ENCODE results near the gene CLPTM1L.

The CLPTM1L gene

DNA sequence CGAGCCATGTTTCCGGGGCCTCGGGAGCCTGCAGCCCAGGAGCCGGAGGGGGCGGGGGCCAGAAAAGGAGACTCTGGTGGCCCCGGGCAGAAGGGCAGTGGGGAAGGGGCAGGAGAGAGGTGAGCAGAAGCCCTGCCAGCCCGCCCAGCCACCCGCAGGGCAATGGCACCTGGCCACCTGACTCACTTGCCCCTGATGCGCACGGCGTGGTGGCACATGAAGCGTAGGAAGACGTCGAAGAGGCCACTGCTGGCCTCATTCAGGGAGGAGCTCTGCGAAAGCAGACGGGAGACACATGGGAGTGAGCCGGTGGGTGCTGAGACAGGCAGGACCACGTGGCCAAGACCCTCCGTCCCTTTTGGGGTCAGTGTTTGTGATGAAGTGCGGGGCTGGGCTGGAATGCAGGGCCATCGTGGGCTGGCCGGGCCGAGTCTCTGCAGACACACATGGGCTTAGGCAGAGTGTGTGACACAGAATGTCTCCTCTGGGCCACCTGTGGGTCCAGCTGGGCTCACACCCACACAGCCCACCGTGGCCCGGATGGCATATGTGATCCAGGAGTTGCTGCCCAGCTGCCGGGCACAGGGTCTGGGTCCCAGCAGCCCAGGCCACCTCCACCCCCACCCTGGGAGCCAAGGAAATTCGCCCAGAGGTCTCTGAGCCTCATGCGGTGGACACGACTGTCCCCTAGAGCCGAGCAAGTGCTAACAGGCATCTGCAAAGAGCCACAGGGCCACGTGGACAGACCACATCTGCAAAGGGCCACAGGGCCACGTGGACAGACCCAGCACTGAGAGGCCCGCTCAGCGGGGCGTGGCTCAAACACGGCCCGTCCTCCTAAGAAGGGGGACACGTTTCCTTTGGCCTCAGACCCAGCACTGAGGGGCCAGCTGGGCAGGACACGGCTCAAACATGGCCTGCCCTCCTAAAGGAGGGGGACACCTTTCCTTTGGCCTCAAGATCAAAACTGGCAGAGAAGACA lies 73.7 kb downstream of the CLPTM1L start:
- DNase-seq, result no peak

- no peak for DNase-seq
Observed at GRCh38 chr5:1270426-1270825, 74.5 kb downstream of the CLPTM1L start.

DNA sequence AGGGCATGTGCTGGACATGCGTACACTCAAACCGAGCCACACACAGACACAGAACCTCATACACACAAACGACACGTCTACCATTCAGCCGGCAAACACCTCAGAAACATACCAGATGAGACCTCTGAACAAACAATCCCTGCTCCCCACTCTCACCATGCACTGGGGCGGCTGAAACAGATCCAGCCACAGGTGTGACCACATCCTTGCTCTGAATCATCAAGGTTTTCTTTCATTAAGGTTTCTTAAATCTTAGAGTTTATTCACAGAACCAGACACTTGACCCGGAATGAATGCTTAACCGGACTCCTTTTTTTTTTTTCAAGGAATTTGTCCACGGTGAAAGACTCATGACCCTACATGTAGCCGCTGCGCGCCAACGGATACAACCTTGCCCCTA lies 76.2 kb downstream of the CLPTM1L start:
- no peak for DNase-seq

DNA sequence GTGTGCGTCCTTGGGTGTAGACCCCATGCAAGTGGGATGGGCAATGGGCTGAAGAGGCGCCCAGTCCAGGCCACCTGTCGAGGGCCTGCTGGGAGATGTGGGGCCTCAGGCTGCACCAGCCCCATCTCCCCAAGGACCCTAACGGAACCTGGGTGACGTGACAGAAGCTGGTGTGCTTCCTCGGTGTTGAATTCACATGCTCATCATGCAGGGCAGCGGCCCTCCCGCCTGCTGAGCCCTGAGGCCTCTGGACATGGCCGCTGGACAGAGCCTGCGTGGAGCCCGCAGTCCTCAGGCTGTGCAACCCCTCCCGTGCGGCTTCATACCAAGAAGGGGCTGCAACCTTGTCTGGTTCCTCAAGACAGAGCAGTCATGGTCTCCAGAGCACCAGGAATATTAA lies 76.8 kb downstream of the CLPTM1L start:
- no peak for DNase-seq
